Measurements from ENCODE around the gene GRWD1.

The GRWD1 gene

DNA sequence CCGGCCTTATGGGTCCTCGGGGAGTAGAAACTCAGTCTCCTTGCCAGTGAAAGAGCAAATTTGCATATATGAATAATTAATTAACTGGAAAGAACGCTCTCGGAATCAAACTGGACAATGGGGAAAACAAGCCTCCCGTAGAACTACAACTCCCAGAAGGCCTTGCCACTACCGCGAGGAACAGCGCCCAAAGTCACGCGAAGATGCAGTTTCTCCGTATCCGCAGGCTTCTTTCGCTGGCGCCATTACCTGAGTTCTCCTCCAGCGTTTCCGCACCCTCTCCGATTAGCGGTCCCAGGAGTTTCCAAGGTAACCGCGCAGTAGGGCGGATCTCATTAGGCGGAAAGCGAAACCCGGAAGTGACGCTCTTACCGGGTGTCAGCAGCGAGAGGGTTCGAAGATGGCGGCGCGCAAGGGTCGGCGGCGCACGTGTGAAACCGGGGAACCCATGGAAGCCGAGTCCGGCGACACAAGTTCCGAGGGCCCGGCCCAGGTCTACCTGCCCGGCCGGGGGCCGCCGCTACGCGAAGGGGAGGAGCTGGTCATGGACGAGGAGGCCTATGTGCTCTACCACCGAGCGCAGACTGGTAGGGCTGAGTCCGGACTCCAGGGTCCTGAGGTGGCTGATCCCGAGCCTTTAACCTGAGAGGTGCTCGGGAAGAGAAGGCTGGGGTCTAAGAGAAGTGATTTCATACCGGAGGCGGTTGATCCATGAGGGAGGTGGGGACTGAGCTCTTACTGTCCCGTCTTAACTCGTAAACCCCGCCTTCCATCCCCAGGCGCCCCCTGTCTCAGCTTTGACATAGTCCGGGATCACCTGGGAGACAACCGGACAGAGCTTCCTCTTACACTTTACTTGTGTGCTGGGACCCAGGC, at the start of gene GRWD1:
Gene GRWD1, plus strand, starts transcription at position 378 of the 876 bp plus-strand sequence. Its CDS starts 23 bp downstream, at position 401.
- peaks cover 40% of the 10 kb centered on the region for H3K4me1 ChIP-seq (ENCODE audit: low read depth, poor library complexity, severe bottlenecking)
- H3K4me2 ChIP-seq, result peak within 1 kb of the TSS; percentile 97
- no peaks in the 10 kb centered on the region for H4K20me1 ChIP-seq (ENCODE audit: insufficient read depth)
- no peaks in the 10 kb centered on the region for H3K27me3 ChIP-seq (ENCODE audit: insufficient read depth, low read depth)
- H3K9ac ChIP-seq, result peak within 1 kb of the TSS; percentile 93
- peak within 1 kb of the TSS; percentile 73 for H2AFZ ChIP-seq (ENCODE audit: low read depth)
- peaks cover 21% of the 10 kb centered on the region for H3K79me2 ChIP-seq (ENCODE audit: insufficient read depth, low read depth)
- peaks cover 20% of the 10 kb centered on the region; the same call in 1 of the 2 replicates for H3K36me3 ChIP-seq (ENCODE audit: insufficient read depth)
- TF ChIP-seq, protein P1, sequence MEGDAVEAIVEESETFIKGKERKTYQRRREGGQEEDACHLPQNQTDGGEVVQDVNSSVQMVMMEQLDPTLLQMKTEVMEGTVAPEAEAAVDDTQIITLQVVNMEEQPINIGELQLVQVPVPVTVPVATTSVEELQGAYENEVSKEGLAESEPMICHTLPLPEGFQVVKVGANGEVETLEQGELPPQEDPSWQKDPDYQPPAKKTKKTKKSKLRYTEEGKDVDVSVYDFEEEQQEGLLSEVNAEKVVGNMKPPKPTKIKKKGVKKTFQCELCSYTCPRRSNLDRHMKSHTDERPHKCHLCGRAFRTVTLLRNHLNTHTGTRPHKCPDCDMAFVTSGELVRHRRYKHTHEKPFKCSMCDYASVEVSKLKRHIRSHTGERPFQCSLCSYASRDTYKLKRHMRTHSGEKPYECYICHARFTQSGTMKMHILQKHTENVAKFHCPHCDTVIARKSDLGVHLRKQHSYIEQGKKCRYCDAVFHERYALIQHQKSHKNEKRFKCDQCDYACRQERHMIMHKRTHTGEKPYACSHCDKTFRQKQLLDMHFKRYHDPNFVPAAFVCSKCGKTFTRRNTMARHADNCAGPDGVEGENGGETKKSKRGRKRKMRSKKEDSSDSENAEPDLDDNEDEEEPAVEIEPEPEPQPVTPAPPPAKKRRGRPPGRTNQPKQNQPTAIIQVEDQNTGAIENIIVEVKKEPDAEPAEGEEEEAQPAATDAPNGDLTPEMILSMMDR (conservative IDR thresholded peaks at IDR 0.05; ENCODE audit: low read depth, low read length), result peak; percentile 8; the same call in 1 of the 2 replicates
- H3K4me3 ChIP-seq (IDR thresholded peaks at IDR 0.05; ENCODE audit: insufficient read depth, low read depth, low read length), result no peak within 1 kb of the TSS
- H3K27ac ChIP-seq, result peak within 1 kb of the TSS; percentile 81

DNA sequence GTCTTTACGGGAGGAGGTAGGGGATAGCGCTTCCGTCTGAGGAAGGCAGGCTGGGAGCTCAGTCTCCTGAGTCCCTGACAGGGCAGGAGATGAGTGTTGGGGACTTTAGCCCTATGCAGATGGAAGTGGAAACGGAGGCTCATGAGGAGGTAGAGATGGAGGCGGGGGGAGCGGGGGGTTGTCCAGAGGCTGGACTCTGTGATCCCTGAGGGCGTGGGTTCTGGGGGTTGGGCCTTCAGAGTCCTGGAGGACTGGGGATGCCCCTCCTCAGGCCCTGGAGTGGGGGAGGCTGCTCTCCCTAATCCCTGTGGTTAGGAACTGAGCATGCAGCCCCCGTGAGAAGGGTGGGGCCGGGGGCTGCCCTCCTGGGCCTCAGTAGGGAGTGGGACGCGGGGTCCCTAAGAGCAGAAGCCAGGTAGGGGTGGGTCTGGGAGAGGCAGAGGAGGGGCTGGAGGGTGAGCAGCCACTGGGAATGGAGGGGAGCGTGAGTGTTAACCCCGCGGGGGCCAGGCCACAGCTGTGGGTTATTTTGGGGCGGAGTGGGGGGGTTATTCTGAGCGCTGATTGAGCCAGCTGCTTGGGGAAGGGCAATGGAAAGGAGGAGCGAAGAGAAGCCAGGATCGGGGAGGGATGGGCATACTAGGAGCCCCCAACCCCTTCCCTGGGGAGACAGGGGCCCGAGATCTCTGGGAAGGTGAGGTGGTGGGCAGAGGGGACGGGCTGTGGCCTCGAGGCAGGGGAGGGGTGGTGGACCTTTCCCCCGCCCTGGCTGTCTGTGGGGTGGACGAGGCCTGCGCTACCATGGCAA, 49.6 kb upstream of the GRWD1 start:
- Histone ChIP-seq H4K20me1 (ENCODE audit: insufficient read depth) (no peaks in the 10 kb centered on the region), H3K4me1 (ENCODE audit: low read depth, poor library complexity, severe bottlenecking) (peaks cover 50% of the 10 kb centered on the region), H3K79me2 (ENCODE audit: insufficient read depth, low read depth) (peaks cover 1% of the 10 kb centered on the region), H3K4me3 (IDR thresholded peaks at IDR 0.05; ENCODE audit: insufficient read depth, low read depth, low read length) (no peak overlapping the region), H3K27me3 (ENCODE audit: insufficient read depth, low read depth) (peaks cover 30% of the 10 kb centered on the region), H2AFZ (ENCODE audit: low read depth) (no peak overlapping the region), H3K27ac (no peak overlapping the region), H3K4me2 (no peak overlapping the region), H3K9ac (no peak overlapping the region), H3K36me3 (ENCODE audit: insufficient read depth) (no peaks in the 10 kb centered on the region)
- TF ChIP-seq, protein P1 (conservative IDR thresholded peaks at IDR 0.05; ENCODE audit: low read depth, low read length), result no peak

DNA sequence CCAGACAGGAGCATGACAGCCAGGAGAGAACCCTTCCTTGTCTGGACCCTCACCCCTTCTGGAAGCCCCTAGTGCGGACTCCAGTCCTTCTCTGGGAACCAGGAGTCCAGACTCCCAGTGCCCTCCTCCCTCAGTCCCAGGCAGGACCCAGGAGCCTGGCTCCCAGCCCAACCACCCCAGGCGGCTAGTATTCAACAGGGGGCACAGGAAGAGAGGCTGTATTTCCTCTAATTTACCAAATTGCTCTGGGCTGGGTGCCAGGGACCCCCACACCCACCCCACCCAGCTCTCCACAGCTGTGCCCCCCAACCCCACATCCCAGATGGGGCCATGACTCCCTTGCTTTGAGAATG, 49.0 kb upstream of the GRWD1 start:
- Histone ChIP-seq H3K27me3 (ENCODE audit: insufficient read depth, low read depth) (peaks cover 30% of the 10 kb centered on the region), H3K36me3 (ENCODE audit: insufficient read depth) (no peaks in the 10 kb centered on the region), H3K9ac (no peak overlapping the region), H3K4me3 (IDR thresholded peaks at IDR 0.05; ENCODE audit: insufficient read depth, low read depth, low read length) (no peak overlapping the region), H3K27ac (no peak overlapping the region), H4K20me1 (ENCODE audit: insufficient read depth) (no peaks in the 10 kb centered on the region), H3K79me2 (ENCODE audit: insufficient read depth, low read depth) (no peaks in the 10 kb centered on the region; the same call in 1 of the 2 replicates), H3K4me1 (ENCODE audit: low read depth, poor library complexity, severe bottlenecking) (peaks cover 47% of the 10 kb centered on the region), H3K4me2 (no peak overlapping the region), H2AFZ (ENCODE audit: low read depth) (no peak overlapping the region)
- TF ChIP-seq, protein P1 (conservative IDR thresholded peaks at IDR 0.05; ENCODE audit: low read depth, low read length), result no peak

DNA sequence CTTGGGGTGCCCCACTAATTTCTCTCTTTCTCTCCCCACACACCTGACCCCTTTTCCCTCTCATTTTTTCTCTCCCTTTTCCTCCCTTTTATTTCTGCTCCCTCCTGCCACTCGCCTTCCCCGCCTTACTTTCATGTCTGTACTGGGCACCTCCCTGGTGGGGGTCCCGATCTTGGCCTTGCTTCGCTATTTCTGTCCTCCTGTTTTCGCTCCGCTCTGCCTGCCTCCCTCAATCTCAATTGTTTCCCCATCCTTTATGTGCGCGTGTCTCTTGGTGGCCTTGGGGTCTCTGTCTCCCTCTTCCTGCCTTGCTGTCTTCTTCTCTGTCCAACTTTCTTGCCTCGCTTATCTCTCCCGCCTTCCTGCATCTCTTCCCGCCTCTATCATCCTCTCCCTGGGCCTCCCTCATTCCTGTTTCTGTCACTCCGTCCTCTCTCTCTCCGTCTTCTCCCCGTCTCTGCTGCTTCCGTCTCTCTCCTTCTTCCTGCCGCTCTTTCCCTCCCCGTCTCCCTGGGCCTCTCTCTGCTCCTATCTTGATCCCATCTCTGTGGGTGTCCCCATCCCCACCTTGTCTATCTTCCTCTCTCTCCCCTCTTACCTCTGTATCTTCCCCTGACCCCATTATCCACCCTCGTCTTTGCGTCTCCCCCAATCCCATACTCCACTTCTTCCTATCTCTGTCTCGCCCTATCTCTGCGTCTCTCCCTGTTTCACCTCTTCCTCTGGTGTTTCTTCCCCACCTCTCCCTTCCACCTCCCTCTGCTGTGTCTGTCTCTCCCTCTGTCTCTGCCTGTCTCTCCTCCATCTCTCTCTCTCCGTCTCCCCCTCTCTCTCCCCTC, 48.3 kb upstream of the GRWD1 start:
- Histone ChIP-seq H3K36me3 (ENCODE audit: insufficient read depth) (no peaks in the 10 kb centered on the region), H3K27ac (0 out of 2 replicates have a peak overlapping the region, but pooled peaks have one; percentile 43), H3K4me1 (ENCODE audit: low read depth, poor library complexity, severe bottlenecking) (peaks cover 46% of the 10 kb centered on the region), H3K79me2 (ENCODE audit: insufficient read depth, low read depth) (no peaks in the 10 kb centered on the region; the same call in 1 of the 2 replicates), H2AFZ (ENCODE audit: low read depth) (0 out of 2 replicates have a peak overlapping the region, but pooled peaks have one; percentile 34), H3K27me3 (ENCODE audit: insufficient read depth, low read depth) (peaks cover 30% of the 10 kb centered on the region), H3K9ac (peak overlapping the region; percentile 64), H3K4me2 (peak overlapping the region; percentile 91), H4K20me1 (ENCODE audit: insufficient read depth) (no peaks in the 10 kb centered on the region), H3K4me3 (IDR thresholded peaks at IDR 0.05; ENCODE audit: insufficient read depth, low read depth, low read length) (no peak overlapping the region)
- TF ChIP-seq, protein P1 (conservative IDR thresholded peaks at IDR 0.05; ENCODE audit: low read depth, low read length), result no peak

All from KMS-11 (cell line).